Epithelial cell of esophagus (primary cell): ENCODE measurements around the gene TTC17.
"Not testable (repeated sequence)": the region's sequence is repeated elsewhere in the genome, so short reads cannot be mapped to it uniquely, and the experiment has no call there.

Experiments used
- DNase-seq: peaks from one replicate; pipeline ENCODE4 v3.0.0; 2010; ENCODE audit warnings: low read depth
- H3K4me3 ChIP-seq: 2 replicates; pipeline ENCODE4 v1.5.1; 2011; ENCODE audit warnings: mild to moderate bottlenecking, low read length, control low read depth
- CTCF ChIP-seq: IDR thresholded peaks from 2 replicates; pipeline ENCODE4 v1.5.1; 2011; ENCODE audit warnings: low read depth, mild to moderate bottlenecking, low read length, control low read depth, inconsistent platforms; ENCODE audit not compliant: insufficient read depth; ENCODE audit errors: missing control alignments

TTC17 gene

GRCh38 chr11:43341159-43341558, 17.6 kb upstream of the TTC17 start:
- no peak overlapping the region for H3K4me3 ChIP-seq
- no peak for TF ChIP-seq CTCF
- no peak for DNase-seq

GRCh38 chr11:43351426-43351825, 7.3 kb upstream of the TTC17 start:
- not testable (repeated sequence) for DNase-seq, H3K4me3 ChIP-seq

DNA sequence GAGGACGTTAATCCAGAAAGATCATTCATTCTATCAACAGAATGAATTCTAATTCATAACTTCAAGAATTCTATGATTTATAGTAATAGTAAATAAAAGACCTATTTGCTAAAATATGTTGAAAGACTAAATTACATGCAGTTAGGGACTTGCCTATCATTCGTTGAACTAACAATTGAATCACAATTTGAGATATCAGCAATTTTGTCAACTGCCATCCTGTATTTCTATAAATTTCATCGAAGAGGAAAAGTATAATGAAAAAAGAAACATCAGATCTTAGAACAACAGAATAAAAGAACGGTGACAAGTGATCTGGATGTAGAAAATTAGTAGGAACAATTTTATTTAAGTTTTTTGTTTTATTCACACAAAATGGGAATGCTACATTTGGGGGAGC, 4.4 kb upstream of the TTC17 start:
- no peak for TF ChIP-seq CTCF
- no peak overlapping the region for H3K4me3 ChIP-seq
- no peak for DNase-seq

DNA sequence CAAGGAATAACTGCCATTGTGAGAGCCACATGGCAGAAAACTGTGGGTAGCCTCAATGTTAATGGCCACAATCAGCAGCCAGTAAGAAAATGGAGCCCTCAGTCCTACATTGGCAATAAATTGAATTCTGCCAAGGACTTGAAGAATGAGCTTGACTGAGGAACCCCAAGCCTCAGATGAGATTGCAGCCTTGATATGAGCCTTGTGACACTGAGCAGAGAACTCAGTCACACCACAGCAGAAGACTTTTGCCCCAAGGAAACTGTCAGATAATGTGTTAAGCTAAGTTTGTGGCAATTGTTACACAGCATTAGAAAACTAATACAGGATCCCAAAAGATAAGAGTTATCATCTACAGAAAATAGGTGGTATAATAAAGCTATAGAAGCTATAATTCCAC, 2.4 kb upstream of the TTC17 start:
- no peak for TF ChIP-seq CTCF
- DNase-seq, result no peak
- no peak overlapping the region for H3K4me3 ChIP-seq

- no peak for DNase-seq
- no peak for TF ChIP-seq CTCF
- peak overlapping the region; percentile 80 for H3K4me3 ChIP-seq
These were observed 380 bp upstream of the TTC17 start for GRCh38 chr11:43358279-43358800.

- H3K4me3 ChIP-seq, result peak overlapping the region; percentile 80
- TF ChIP-seq CTCF, result peak; percentile 11
- DNase-seq, result peak; percentile 44
These were observed 700 bp downstream of the TTC17 start for GRCh38 chr11:43359422-43359818.

GRCh38 chr11:43360361-43361032, 1.8 kb downstream of the TTC17 start:
- no peak for TF ChIP-seq CTCF
- peak; percentile 15 for DNase-seq
- peak overlapping the region; percentile 80 for H3K4me3 ChIP-seq

- TF ChIP-seq CTCF, result no peak
These were observed 8.0 kb downstream of the TTC17 start for GRCh38 chr11:43366677-43367076.

More at GRCh38 chr11:43366677-43367076, 8.0 kb downstream of the TTC17 start:
- DNase-seq, result no peak
- no peak overlapping the region for H3K4me3 ChIP-seq
